Jurkat, Clone E6-1 (cell line): ENCODE measurements around the gene GLS2.
"Not testable (repeated sequence)": the region's sequence is repeated elsewhere in the genome, so short reads cannot be mapped to it uniquely, and the experiment has no call there.

Experiments
- DNase-seq: peaks from one replicate; pipeline ENCODE4 v3.0.0-alpha.2; 2011; ENCODE audit warnings: low read depth, low spot score
- H3K4me3 ChIP-seq: 2 replicates; pipeline ENCODE4 v1.5.1; 2011; ENCODE audit warnings: mild to moderate bottlenecking, low read length, control low read depth, moderate library complexity

Gene GLS2

GRCh38 chr12:56494481-56494880 lies 6.5 kb upstream of the GLS2 start:
- not testable (repeated sequence) for H3K4me3 ChIP-seq, DNase-seq

GRCh38 chr12:56494106-56494415 lies 6.1 kb upstream of the GLS2 start:
- DNase-seq, H3K4me3 ChIP-seq: not testable (repeated sequence)

GRCh38 chr12:56493409-56494105 lies 5.6 kb upstream of the GLS2 start:
- H3K4me3 ChIP-seq, DNase-seq: not testable (repeated sequence)

- no peak overlapping the region for H3K4me3 ChIP-seq
- no peak for DNase-seq
Observed at GRCh38 chr12:56490360-56490759, 2.4 kb upstream of the GLS2 start.

GRCh38 chr12:56487448-56488040 lies 417 bp downstream of the GLS2 start:
- no peak overlapping the region for H3K4me3 ChIP-seq
- DNase-seq = no peak

- DNase-seq = no peak
- H3K4me3 ChIP-seq = no peak overlapping the region
Observed at GRCh38 chr12:56486694-56487093, 1.3 kb downstream of the GLS2 start.

- H3K4me3 ChIP-seq = no peak overlapping the region
- no peak for DNase-seq
Observed at GRCh38 chr12:56484566-56484965, 3.4 kb downstream of the GLS2 start.

- DNase-seq = no peak
- H3K4me3 ChIP-seq = no peak overlapping the region
Observed at GRCh38 chr12:56479625-56480024, 8.3 kb downstream of the GLS2 start.

- no peak overlapping the region for H3K4me3 ChIP-seq
- DNase-seq = no peak
Observed at GRCh38 chr12:56477521-56478225, 10.3 kb downstream of the GLS2 start.

- no peak overlapping the region for H3K4me3 ChIP-seq
- DNase-seq = no peak
Observed at GRCh38 chr12:56476972-56477432, 11.0 kb downstream of the GLS2 start.

GRCh38 chr12:56476143-56476542 lies 11.8 kb downstream of the GLS2 start:
- H3K4me3 ChIP-seq = no peak overlapping the region
- DNase-seq = no peak

GRCh38 chr12:56474389-56474788 lies 13.6 kb downstream of the GLS2 start:
- no peak for DNase-seq

GRCh38 chr12:56469007-56469930 lies 18.7 kb downstream of the GLS2 start:
- H3K4me3 ChIP-seq = peak overlapping the region; percentile 98
- DNase-seq = no peak

More at GRCh38 chr12:56474389-56474788, 13.6 kb downstream of the GLS2 start:
- no peak overlapping the region for H3K4me3 ChIP-seq

- peak; percentile 92 for DNase-seq
- peak within 1 kb of the TSS; percentile 98 for H3K4me3 ChIP-seq
Observed at GRCh38 chr12:56468216-56469006, 19.6 kb downstream of the GLS2 start, which contains the start of gene SPRYD4. TSS of gene SPRYD4 (plus strand) at chr12:56468578. CDS start at chr12:56468592, 14 bp downstream.

- DNase-seq = no peak
- H3K4me3 ChIP-seq = no peak overlapping the region
Observed at GRCh38 chr12:56462565-56462964, 25.4 kb downstream of the GLS2 start.

- DNase-seq = no peak
- no peak overlapping the region for H3K4me3 ChIP-seq
Observed at GRCh38 chr12:56461235-56462159, 26.5 kb downstream of the GLS2 start.

- no peak overlapping the region for H3K4me3 ChIP-seq
- no peak for DNase-seq
Observed at GRCh38 chr12:56457817-56458216, 30.1 kb downstream of the GLS2 start.

- H3K4me3 ChIP-seq = no peak within 1 kb of the TSS
- no peak for DNase-seq
Observed at GRCh38 chr12:56454557-56454956, 33.4 kb downstream of the GLS2 start, which contains the start of gene MIP. TSS of gene MIP (minus strand) at chr12:56454657. CDS start at chr12:56454613, 44 bp downstream.
